GM21447 (cell line): ENCODE results near the gene TMCO4.
"Not testable (repeated sequence)": the region's sequence is repeated elsewhere in the genome, so short reads cannot be mapped to it uniquely, and the experiment has no call there.

Experiments used
- ATAC-seq: cut with Tn5 transposase; IDR thresholded peaks from one replicate; pipeline ENCODE4 v1.9.1; 2021; ENCODE audit not compliant: unreplicated experiment

TMCO4 gene

DNA sequence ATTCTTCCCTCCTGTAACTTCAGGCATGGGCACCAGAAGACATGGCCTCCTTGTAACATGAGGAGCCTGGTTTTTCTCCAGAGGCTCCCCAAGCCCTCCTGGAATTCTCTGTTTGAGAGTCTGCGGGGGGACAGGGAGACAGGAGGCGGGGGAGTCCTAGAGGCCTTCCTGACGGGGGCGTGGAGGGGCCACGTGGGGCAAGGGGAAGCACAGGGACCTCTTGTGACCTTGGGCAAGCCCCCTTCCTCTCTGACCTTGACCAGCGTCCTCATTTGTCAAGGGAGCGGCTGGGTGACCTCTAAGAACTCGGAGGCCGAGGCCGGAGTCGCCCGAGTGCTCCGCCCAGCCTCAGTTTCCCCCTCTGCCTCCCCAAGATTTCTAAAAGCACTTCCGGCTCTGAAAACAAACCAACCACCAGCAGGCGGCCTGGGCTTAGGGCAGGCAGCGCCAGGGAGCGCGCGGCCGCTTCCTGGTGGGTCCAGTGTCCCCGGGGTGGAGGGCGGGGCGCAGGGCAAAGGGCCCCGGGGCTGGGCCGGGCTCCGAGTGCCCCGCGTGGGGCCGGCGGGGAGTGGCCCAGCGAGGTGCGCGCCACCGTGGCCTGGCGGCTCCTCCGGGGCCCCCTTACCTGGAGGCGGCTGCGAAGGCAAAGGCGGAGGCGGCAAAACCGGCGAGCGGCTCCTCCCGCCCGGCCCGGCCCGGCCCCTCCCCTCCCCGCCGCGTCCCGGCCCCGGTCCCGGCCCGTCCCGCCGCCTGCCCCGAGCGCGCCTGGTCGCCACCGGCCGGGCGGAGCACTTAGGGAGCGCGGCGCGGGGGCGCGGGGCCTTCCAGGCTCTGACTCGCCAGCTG, at the start of gene TMCO4:
TMCO4 (minus strand) TSS at position 687 of the 846 bp plus-strand sequence. CDS start 19,158 bp downstream, outside the sequence.
- ATAC-seq, result peak; percentile 67

DNA sequence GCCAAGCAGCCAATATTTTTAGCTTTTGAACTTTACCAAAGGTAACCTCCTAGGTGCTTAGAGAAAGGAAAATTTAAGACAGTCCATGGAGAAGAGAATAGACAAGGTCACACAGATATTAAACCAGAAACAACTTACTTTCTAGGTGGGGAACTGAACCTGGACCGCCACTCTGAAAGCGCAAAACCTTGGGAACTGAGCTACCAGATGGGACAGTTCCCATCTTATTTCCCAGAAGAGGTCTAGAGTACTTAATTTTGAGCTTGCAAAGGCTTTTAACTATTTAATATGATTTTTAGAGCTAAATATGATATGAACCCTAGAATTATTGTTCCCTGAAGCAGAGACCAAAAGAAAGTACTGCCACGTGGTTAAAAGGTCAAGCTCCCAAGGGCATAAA, 49.6 kb upstream of the TMCO4 start:
- ATAC-seq, result not testable (repeated sequence)

DNA sequence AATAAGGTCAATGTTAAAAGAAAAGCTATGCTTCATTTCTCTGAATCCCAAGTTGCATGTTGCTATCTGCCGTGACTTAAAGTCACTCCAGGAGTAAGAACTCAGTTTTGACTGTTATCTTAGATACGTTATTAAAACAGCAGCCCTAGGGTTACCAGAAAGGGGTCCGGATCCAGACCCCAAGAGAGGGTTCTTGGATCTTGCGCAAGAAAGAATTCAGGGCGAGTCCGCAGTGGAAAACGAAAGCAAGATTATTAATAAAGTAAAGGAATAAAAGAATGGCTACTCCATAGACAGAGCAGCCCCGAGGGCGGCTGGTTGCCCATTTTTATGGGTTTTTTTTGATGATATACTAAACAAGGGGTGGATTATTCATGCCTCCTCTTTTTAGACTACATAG, 47.6 kb upstream of the TMCO4 start:
- not testable (repeated sequence) for ATAC-seq

DNA sequence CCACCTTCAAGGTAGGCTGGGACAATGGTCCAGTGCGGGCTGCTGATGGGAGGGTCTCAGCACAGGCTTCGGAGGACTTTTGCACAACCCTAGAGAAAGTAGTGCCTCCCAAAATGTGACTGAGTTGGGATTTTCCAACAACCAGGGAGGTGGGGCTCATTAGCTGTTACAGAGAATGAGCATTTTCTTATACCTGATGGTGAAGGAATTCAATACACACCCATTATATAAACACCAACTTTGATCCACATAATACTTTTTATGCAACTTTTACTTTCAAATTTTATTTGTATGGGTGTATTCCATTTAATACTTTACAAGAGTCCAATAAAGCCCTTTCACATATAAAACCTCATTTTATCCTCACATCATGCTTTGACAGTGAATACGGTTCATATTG, 46.6 kb upstream of the TMCO4 start:
- no peak for ATAC-seq

DNA sequence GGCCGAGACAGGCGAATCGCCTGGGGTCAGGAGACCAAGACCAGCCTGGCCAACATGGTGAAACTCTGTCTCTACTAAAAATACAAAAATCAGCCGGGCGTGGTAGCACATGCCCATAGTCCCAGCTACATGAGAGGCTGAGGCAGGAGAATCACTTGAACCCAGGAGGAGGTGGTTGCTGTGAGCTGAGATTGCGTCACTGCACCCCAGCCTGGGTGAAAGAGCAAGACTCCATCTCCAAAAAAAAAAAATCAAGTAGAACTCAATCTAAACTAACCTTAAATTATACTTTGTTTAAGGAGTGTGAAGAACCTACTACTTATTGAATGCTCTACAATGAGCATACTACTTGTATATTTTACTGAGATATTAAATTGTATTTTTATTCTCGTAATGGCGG, 45.8 kb upstream of the TMCO4 start:
- ATAC-seq, result no peak

DNA sequence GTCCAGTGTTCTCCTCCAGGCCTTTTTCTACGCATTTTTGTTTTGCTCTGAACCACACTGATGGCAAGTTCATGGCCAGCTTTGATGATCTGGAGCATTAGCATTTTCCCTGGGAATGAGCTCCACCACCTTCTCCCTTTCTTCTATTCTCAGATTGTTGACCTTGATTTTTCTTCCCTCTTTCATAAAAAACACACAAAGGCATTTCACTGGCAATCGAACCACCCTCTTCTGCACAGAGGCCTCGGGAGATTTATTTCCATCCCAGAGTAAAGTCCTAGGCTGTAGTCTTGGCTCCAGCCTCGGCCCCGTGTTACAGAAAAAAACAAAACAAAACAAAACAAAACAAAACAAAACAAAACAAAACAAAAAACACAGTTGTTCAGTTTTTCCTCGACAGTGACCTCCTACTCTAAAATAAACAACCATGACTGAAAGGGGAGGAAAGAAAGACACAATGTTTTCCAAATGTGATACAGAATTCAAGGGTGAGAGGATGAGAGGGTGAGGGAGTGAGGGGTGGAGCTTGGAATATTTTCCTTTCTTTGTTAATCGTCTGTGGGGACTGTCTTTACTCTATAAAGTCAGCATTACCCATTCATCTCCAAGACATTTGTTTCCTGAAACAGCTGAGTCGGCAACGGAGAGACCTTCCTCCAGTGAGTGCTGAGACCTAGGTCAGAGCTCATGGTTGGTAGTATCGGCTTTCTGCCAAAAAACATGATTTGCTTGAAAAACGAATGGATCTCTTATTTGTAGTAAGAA, 45.2 kb upstream of the TMCO4 start:
- ATAC-seq, result no peak

DNA sequence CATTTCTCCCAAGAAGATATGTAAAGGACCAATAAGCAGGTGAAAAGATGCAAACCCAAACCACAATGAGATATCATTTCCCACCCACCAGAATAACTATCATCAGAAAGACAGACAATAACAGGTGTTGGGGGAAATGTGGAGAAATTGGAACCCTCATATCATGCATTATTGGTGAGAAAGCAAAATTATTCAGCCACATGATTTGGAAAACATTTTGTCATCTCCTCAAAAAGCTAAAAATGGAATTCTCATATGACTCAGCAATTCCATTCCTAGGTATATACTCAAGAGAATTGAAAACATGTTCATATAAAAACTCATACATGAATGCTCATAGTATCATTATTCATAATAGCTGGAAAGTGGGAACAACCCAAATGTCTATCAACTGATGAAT, 40.5 kb upstream of the TMCO4 start:
- ATAC-seq, result no peak

DNA sequence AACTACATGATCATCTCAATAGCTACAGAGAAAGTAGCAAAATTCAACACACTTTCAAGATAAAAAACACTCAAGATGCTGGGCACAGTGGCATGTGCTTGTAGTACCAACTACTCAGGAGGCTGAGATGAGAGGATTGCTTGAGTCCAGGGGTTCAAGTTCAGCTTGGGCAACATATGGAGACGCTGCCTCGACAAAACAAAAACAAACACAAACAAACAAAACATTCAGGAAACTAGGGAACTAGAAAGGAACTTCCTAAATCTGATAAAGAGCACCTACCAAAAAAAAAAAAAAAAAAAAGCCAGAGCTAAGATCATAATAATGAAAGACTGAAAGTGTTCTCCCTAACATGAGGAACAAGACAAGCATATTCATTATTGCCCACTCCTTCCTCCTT, 38.1 kb upstream of the TMCO4 start:
- ATAC-seq, result no peak

DNA sequence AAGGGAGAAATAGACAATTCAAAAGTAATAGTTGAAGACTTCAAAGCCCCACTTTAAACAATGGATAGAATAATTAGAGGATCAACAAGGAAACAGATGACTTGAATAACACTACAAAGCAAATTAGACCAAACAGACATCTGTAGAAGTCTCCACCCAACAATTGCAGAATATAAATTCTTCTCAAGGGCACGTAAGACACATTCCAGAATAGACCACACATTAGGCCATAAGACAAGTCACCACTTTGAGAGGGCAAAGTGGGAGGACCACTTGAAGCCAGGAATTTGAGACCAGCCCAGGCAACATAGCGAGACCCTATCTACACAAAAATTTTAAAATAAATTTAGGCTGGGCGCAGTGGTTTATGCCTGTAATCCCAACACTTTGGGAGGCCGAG, 35.9 kb upstream of the TMCO4 start:
- ATAC-seq, result no peak

DNA sequence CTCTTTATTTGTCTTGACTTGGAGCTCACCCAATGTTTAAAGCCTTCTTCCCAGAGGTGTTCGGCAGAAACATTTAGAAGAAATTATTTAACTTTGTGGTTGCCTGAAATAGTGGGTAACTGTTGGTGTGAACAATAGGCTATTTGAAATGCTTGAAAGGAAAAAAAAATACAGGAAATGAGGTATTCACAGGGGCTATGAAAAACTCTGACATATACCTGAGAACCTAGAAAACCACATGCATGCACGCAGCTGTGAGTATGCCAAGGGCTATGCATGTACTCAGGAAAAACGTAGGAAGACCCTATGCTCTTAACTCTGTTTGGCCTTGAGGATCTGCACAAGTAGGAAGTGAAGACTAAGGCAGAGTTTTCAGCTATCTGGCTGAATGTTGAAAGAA, 31.7 kb upstream of the TMCO4 start:
- ATAC-seq, result no peak

DNA sequence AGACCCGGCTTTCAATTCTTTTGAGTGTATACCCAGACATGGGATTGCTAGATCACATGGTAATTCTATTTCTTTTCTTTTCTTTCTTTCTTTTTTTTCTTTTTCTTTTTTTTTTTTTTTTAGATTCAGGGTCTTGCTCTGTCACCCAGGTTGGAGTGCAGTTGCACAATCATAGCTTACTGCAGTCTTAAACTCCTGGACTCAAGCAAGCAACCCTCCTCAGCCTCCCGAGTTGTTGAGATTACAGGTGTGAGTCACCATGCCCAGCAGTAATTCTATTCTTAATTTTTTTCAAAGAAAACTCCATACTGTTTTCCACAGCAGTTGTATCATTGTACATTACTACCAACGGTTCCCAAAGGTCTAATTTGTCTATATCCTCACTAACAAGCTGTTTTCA, 28.8 kb upstream of the TMCO4 start:
- ATAC-seq, result no peak

DNA sequence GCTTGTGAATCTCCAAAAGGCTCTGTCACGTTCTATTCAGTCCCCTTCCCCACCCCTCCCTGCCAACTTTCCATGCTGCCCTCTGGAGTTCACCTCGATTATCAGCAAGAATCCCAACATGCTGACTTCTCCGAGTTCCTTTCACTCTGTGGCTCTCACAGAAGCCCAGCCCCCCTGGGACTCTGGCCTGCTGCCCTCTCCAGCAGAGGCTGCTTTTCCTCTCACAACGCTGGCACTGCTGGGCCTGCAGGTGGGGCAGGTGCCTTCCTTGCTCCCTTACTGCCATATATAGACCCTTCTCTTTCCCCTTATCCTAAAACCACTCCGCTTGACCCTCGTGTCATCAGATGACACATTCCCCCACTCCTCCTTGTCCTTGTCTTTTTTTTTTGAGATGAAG, 25.6 kb upstream of the TMCO4 start:
- no peak for ATAC-seq

DNA sequence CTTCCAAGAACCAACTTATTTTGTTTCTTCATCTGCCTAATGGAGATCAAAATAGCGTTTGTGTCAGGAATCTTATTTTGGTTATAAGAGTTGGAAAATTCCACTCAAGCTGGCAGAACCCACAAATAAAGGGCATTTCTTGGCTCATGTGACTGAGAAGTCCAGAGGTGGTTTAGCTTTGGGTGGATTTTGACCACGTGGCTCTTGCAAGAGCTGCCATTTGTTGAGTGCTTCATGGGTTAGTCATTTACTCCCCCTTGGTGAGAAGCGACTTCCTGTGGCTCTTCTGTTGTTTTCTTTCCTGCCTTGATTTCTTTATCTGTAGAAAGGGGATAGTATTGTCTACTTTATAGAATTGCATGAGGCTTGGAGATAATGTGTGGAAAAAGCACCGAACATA, 24.8 kb upstream of the TMCO4 start:
- no peak for ATAC-seq

DNA sequence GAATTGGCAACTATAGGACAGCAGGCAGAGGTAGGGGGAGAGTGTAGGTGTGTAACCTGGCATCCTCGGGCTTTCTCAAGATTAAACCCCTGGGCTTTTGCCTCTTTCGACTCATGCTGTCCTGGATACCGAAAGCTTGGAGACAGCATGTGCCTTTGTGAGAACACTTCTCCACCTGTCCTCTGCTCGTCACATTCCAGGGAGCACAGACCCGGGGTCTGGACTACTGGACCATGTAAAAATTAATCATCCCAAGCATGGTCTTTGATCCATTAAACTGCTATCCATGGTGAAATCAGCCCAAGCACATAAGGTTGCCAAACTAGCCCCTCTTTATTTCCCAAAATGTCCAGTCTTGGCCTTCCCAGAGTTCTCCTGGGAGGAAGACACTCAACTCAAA, 24.3 kb upstream of the TMCO4 start:
- no peak for ATAC-seq

DNA sequence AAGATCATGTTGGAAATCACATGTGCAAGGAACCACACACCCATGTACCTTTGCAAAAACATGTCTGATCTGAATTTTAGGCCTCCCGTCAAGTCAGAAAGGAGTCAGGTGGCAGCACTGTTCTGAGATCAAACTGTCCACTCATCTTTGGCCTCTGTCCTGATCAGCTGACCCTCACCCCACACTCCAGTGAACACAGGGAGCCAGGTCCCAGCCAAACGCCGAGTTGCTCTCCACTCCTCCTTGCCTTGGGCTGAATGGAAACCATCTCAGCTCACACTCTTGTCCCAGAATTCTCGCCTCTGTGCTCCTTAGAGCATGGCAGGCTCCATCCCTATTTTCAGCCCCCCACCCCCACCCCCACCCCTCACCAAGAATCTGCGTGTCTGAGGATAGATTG, 20.0 kb upstream of the TMCO4 start:
- no peak for ATAC-seq

DNA sequence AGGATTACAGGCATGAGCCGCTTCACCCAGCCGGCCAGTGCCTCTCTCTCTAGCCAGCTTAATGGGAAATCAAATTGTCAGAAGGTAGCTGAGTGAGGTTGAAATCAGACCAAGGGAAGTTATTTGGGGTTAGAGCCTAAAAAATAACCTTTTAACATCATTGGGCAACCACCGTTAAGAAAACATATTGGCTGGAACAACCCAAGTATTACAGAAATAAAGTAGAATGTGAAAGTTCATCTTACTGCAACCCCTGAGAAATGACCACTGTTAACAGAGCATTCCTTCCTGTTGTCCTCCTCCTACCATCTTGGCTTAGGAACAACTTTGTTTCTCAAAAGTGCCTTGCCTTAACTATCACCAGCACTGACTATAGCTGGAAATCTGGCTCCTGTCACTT, 18.6 kb upstream of the TMCO4 start:
- no peak for ATAC-seq

DNA sequence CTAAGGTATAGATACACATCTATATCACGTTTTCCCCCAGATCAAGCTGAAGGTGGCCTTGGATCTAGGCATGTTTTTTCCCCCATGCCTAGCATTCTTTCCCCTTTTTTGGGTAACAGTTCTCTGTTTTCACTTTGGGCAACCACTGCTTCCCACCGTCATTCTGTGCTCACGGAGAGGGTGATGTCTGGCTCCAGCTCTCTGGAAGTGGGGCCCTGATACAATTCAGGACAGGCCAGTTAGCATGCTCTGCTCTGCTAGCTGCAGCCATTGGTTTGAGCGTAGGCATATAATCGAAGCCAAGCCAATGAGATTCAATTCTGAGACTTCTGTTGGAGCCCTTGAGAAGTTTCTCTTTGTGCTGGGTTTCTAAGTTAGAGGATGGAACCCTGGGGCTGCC, 17.4 kb upstream of the TMCO4 start:
- no peak for ATAC-seq

DNA sequence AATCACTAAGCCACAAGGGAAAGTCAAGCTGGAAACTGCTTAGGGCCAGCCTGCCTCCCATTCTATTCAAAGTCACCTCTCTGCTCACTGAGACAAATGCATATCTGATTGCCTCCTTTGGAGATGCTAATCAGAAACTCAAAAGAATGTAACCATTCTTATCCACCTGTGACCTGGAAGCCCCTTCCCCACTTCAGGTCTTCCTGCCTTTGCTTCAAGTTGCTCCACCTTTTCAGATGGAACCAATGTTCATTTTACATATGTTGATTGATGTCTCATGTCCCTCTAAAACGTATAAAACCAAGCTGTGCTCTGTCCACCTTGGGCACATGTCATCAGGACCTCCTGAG, 17.0 kb upstream of the TMCO4 start:
- not testable (repeated sequence) for ATAC-seq

DNA sequence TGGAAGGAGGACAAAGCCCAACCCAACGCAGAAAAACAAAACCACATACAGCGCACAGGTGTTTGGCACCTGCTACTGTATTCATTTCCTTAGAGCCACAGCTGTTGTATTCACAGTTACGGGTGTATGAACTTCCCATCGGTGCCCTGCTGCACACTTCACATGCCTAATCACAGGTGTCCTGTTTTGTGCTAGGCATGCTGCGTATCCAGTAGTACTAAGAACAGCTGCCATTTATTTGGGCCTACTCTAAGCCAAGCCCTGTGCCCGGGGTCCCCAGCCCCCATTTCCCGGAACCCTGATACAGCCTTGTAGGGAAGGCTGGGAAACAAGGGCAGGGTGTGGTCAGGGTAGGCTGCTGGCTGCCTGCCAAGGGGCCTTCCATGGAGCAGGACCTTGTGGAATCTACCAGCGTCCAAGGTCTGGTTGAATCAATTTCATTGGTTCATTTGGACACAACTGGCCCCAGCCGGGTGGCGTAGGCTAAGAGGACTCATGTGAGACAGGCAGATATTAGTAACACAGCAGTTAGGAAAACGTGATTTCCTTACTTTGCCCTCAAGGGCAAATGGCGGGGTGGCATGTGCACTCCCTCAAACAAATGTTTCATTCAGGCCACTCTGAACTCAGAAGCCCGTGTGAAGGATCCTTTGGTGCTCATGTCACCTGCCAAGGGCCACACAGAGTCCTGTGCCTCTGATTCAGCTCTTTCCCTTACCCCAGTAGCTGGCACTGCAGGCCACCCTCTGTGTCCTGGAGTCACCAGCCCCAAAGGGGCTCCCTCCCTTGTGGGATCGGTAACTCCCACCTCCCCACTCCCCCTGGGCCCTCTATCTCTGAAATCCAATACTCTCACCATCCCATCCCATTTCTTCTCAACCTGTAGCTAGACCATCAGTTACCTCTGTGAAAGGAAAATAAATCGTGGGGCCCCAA, 16.4 kb upstream of the TMCO4 start:
- no peak for ATAC-seq

DNA sequence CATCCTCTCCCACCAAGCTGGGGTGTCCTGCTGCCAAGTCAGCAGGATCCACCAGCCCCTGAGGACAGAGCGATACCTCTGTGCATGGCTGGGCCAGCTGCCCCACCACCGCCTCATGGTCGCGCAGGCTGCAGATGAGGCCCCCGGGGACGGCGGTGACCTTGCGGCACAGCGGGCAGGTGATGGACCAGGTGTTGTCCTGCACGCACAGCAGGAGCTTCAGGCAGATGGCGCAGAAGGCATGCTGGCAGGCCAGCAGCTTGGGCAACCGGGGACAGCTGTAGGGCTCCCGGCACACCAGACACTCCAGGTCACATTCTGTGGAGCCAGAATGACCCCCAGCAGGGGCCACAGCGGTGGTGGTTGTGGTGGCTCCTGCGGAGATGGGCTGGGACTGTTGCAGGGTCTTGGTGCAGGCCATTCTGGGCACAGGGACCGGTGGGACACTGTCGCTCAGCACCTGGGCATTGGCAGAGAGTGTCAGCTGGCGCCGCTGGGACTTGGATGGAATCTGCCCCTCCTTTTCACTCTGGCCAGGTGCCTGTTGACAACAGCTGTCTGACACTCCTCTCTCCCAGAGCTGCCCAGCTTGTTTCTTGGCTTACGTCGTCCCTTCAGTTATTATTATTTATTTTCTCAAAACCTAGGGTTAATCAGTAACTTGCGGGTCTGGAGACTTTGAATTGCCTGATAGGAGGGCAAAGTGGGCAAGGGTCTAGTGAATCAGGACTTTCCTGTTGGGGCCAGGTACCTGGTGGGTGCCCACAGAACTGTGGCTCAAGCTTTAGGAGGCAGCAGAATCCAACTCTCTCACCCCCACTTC, 15.2 kb upstream of the TMCO4 start, which contains the start of gene RNF186:
RNF186 (minus strand) TSS at position 603 of the 823 bp plus-strand sequence; CDS start at position 421, 182 bp downstream.
- ATAC-seq, result no peak
